IMR-90 (cell line): ENCODE results near the gene C5. TPM values are rescaled to one million over a fixed set of nuclear protein-coding genes. Genes with fewer than 3 reads are reported as not detected.

Experiments
- ATAC-seq: fragments of 200-7000 bp; cut with Tn5 transposase; 2 replicates; pipeline ENCODE4 v1.9.1; 2020; ENCODE audit warnings: low read depth, mild to moderate bottlenecking, moderate library complexity
- BruUV-seq: library from RNA; stranded (reverse); fragments of 400-500 nt; replicated peaks from 2 replicates; lab custom pipeline; 2021; lab: Mats Ljungman, UMichigan
- CTCF ChIA-PET: fragments of 300-600 bp; formaldehyde crosslinking; extraction: SDS; loops from one replicate; lab custom pipeline; 2021; ENCODE audit warnings: antibody characterized with exemption; lab: Yijun Ruan, JAX
- POLR2A ChIA-PET: fragments of 300-600 bp; sonication (Branson Sonifier 250); formaldehyde crosslinking; loops from one replicate; lab custom pipeline; 2022; ENCODE audit warnings: antibody characterized with exemption; ENCODE audit not compliant: unreplicated experiment; lab: Charles Lee
- DNase-seq: peaks from one replicate; pipeline ENCODE4 v3.0.0; 2013
- H2AFZ ChIP-seq: replicated peaks from 2 replicates; pipeline ENCODE3; 2013; ENCODE audit warnings: low read length, mild to moderate bottlenecking; ENCODE audit not compliant: poor library complexity
- H2AK5ac ChIP-seq: 2 replicates; pipeline ENCODE4 v1.6.1; 2013; ENCODE audit warnings: low read depth, low read length, inconsistent platforms
- H2AK9ac ChIP-seq: replicated peaks from 2 replicates; pipeline ENCODE3; 2013; ENCODE audit warnings: mild to moderate bottlenecking, low read depth, low read length, moderate library complexity; ENCODE audit not compliant: poor library complexity
- H2BK120ac ChIP-seq: 2 replicates; pipeline ENCODE4 v1.6.1; 2013; ENCODE audit warnings: low read depth, low read length, inconsistent platforms
- H2BK15ac ChIP-seq: 3 replicates; pipeline ENCODE4 v1.6.1; 2013; ENCODE audit warnings: low read depth, low read length, inconsistent platforms
- H2BK20ac ChIP-seq: 2 replicates; pipeline ENCODE4 v1.6.1; 2013; ENCODE audit warnings: low read depth, mild to moderate bottlenecking, inconsistent platforms, low read length, moderate library complexity
- H2BK5ac ChIP-seq: 2 replicates; pipeline ENCODE4 v1.6.1; 2013; ENCODE audit warnings: mild to moderate bottlenecking, low read depth, low read length, inconsistent platforms; ENCODE audit not compliant: poor library complexity, severe bottlenecking
- H3K14ac ChIP-seq: replicated peaks from 2 replicates; pipeline ENCODE4 v1.6.1; 2013; ENCODE audit warnings: low read depth, low read length, inconsistent platforms
- H3K18ac ChIP-seq: 2 replicates; pipeline ENCODE4 v1.6.1; 2013; ENCODE audit warnings: low read depth, low read length, control low read depth
- H3K23ac ChIP-seq: 2 replicates; pipeline ENCODE4 v1.6.1; 2013; ENCODE audit warnings: low read depth, low read length, inconsistent platforms
- H3K27ac ChIP-seq: 2 replicates; pipeline ENCODE4 v1.5.1; 2013; ENCODE audit warnings: mild to moderate bottlenecking, control low read depth, low read length; ENCODE audit not compliant: insufficient read depth
- H3K27me3 ChIP-seq: 2 replicates; pipeline ENCODE4 v1.6.1; 2013; ENCODE audit warnings: low read length; ENCODE audit not compliant: control insufficient read depth, insufficient read depth
- H3K36me3 ChIP-seq: 2 replicates; pipeline ENCODE4 v1.6.1; 2013; ENCODE audit warnings: low read length, mixed read lengths; ENCODE audit not compliant: control insufficient read depth, insufficient read depth
- H3K4ac ChIP-seq: 2 replicates; pipeline ENCODE4 v1.6.1; 2013; ENCODE audit warnings: low read depth, low read length, inconsistent platforms
- H3K4me1 ChIP-seq: 2 replicates; pipeline ENCODE4 v1.6.1; 2013; ENCODE audit warnings: low read length, mixed read lengths; ENCODE audit not compliant: control insufficient read depth, insufficient read depth
- H3K4me2 ChIP-seq: 2 replicates; pipeline ENCODE4 v1.6.1; 2013; ENCODE audit warnings: low read depth, mild to moderate bottlenecking, control low read depth, low read length, moderate library complexity
- H3K4me3 ChIP-seq: 2 replicates; pipeline ENCODE4 v1.5.1; 2013; ENCODE audit warnings: low read depth, mild to moderate bottlenecking, control low read depth, low read length, moderate library complexity; ENCODE audit not compliant: insufficient read depth
- H3K56ac ChIP-seq: 2 replicates; pipeline ENCODE4 v1.6.1; 2013; ENCODE audit warnings: low read length, inconsistent platforms; ENCODE audit not compliant: insufficient read depth; ENCODE audit errors: extremely low read depth
- H3K79me1 ChIP-seq, 2 experiments: 2 replicates each; pipeline ENCODE4 v1.6.1; 2013; ENCODE audit warnings: low read length in 2 of 2, inconsistent platforms in 1 of 2, low read depth in 1 of 2
- H3K9ac ChIP-seq: 2 replicates; pipeline ENCODE4 v1.6.1; 2013; ENCODE audit warnings: low read depth, low read length, control low read depth
- H3K9me1 ChIP-seq: 2 replicates; pipeline ENCODE4 v1.6.1; 2013; ENCODE audit warnings: low read length, inconsistent platforms; ENCODE audit not compliant: insufficient read depth
- H3K9me3 ChIP-seq: 2 replicates; pipeline ENCODE4 v1.6.1; 2013; ENCODE audit warnings: low read length; ENCODE audit not compliant: control insufficient read depth, insufficient read depth
- H4K20me1 ChIP-seq: 2 replicates; pipeline ENCODE4 v1.6.1; 2013; ENCODE audit warnings: low read length, inconsistent platforms; ENCODE audit not compliant: insufficient read depth
- H4K5ac ChIP-seq: 2 replicates; pipeline ENCODE4 v1.6.1; 2013; ENCODE audit warnings: mild to moderate bottlenecking, low read depth, low read length, control low read depth
- H4K8ac ChIP-seq, 2 experiments: 2 replicates each; pipeline ENCODE4 v1.6.1; 2013; ENCODE audit warnings: low read depth in 2 of 2, low read length in 2 of 2, control low read depth in 1 of 2, inconsistent platforms in 1 of 2
- H4K91ac ChIP-seq: 2 replicates; pipeline ENCODE4 v1.6.1; 2013; ENCODE audit warnings: low read depth, low read length, inconsistent platforms; ENCODE audit not compliant: insufficient read depth
- BHLHE40 ChIP-seq: fragments of 150-350 bp; IDR thresholded peaks from 2 replicates; pipeline ENCODE4 v1.6.1; 2016; ENCODE audit warnings: mild to moderate bottlenecking, low read depth, low read length
- CEBPB ChIP-seq: IDR thresholded peaks from 2 replicates; pipeline ENCODE4 v1.6.1; 2012; ENCODE audit warnings: low read depth, low read length, improper control_type of control experiment
- CHD1 ChIP-seq: IDR thresholded peaks from 2 replicates; pipeline ENCODE4 v1.6.1; 2012; ENCODE audit warnings: low read depth, low read length, improper control_type of control experiment
- FOS ChIP-seq: fragments of 150-350 bp; IDR thresholded peaks from 2 replicates; pipeline ENCODE4 v1.6.1; 2016; ENCODE audit warnings: low read depth, low read length
- MXI1 ChIP-seq: IDR thresholded peaks from 2 replicates; pipeline ENCODE4 v1.6.1; 2012; ENCODE audit warnings: low read depth, mild to moderate bottlenecking, low read length, moderate library complexity, borderline replicate concordance
- NFE2L2 ChIP-seq: fragments of 150-350 bp; IDR thresholded peaks from 2 replicates; pipeline ENCODE4 v1.6.1; 2016; ENCODE audit warnings: low read depth, mild to moderate bottlenecking, low read length
- RCOR1 ChIP-seq: IDR thresholded peaks from 2 replicates; pipeline ENCODE4 v1.6.1; 2012; ENCODE audit warnings: mild to moderate bottlenecking, low read length, improper control_type of control experiment; ENCODE audit not compliant: insufficient replicate concordance
- RFX5 ChIP-seq: IDR thresholded peaks from 2 replicates; pipeline ENCODE4 v1.8.0; 2012; ENCODE audit warnings: low read depth, mild to moderate bottlenecking, low read length, moderate library complexity
- SMC3 ChIP-seq: fragments of 150-350 bp; IDR thresholded peaks from 2 replicates; pipeline ENCODE4 v1.6.1; 2016; ENCODE audit warnings: low read depth, mild to moderate bottlenecking, antibody characterized with exemption, low read length, moderate library complexity
- dilution Hi-C: fragments of 300-500 bp; cut with HindIII; formaldehyde crosslinking; loops from one replicate; pipeline ENCODE4 v1.14.3; 2018; ENCODE audit warnings: low sequenced_read_pairs; ENCODE audit not compliant: unreplicated experiment
- in situ Hi-C: fragments of 300-500 bp; cut with MboI; formaldehyde crosslinking; loops from 3 replicates; pipeline ENCODE4 v1.14.3; 2019; ENCODE audit warnings: low sequenced_read_pairs, inconsistent platforms, mixed read lengths
- intact Hi-C: fragments of 100-400 bp; cut with micrococcal nuclease; formaldehyde crosslinking; loops from 2 replicates; pipeline ENCODE4 v1.10.0; 2022
- polyA plus RNA-seq, 3 experiments: library from polyadenylated mRNA; depleted of rRNA; stranded (reverse); fragments of >200 nt; gene quantifications; 2 replicates each; pipeline ENCODE4 v1.2.3, GENCODE V29; 2012; ENCODE audit warnings: low replicate concordance in 1 of 3
- total RNA-seq: library from RNA; depleted of rRNA; stranded (reverse); fragments of >200 nt; gene quantifications from 2 replicates; pipeline ENCODE4 v1.2.3, GENCODE V29; 2012
- TF ChIP-seq, protein P1 (sequence below): fragments of 150-350 bp; IDR thresholded peaks from 2 replicates; pipeline ENCODE4 v1.6.1; 2017; ENCODE audit warnings: mild to moderate bottlenecking, antibody characterized with exemption, low read length, low read depth
- TF ChIP-seq, protein P2 (sequence below): fragments of 150-350 bp; IDR thresholded peaks from 2 replicates; pipeline ENCODE4 v1.6.1; 2016; ENCODE audit warnings: low read depth, mild to moderate bottlenecking, low read length, moderate library complexity, borderline replicate concordance
- TF ChIP-seq, protein P3 (sequence below): conservative IDR thresholded peaks from 2 replicates; pipeline ENCODE4 v1.5.1; 2012; ENCODE audit warnings: mild to moderate bottlenecking, low read depth, low read length, improper control_type of control experiment

Gene C5
- total and polyA plus RNA-seq, 2 of the 4 experiments (the other 2 are of a cell fraction): 1.5 to 2.3 TPM

DNA sequence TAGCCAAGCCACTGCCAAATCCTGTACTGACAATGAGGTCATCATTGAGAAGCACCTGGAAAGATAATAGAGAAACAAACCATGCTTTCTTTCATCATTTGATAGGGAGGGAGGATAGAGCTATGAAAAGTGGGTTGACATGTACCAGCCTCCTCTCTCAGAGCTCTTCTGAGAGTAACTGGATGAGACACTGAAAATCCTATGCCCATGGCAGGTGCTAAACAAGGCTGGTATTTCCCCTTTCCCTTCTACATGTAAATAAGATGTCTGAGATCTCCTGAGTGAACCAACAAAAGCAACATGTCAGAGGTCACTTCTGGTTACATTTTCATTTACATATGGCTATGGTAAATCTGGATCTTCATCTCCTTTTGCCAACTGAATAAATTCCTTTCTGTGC is 78.1 kb downstream of the C5 start:
- in situ Hi-C loops (no loop called here), intact Hi-C loops (loop anchor here (5.0 kb wide), 1 partner anchor 215 kb away; no protein-coding TSS in a partner anchor), dilution Hi-C loops (no loop called here)

More for the DNA sequence above, 78.1 kb downstream of the C5 start:
- no peak overlapping the region for H2BK20ac ChIP-seq
- H3K14ac ChIP-seq: no peak overlapping the region
- peaks cover 5% of the 10 kb centered on the region for H3K4me1 ChIP-seq
- no peak overlapping the region for H4K5ac ChIP-seq
- DNase-seq: no peak
- H3K9me3 ChIP-seq: no peaks in the 10 kb centered on the region
- H4K8ac ChIP-seq: no peak overlapping the region
- no peak for ATAC-seq
- no peak overlapping the region for H3K9ac ChIP-seq
- TF ChIP-seq RCOR1 (no peak), NFE2L2 (no peak), SMC3 (no peak), RFX5 (no peak), CHD1 (no peak), CEBPB (no peak), BHLHE40 (no peak), FOS (no peak), MXI1 (no peak)
- TF ChIP-seq, protein P1, sequence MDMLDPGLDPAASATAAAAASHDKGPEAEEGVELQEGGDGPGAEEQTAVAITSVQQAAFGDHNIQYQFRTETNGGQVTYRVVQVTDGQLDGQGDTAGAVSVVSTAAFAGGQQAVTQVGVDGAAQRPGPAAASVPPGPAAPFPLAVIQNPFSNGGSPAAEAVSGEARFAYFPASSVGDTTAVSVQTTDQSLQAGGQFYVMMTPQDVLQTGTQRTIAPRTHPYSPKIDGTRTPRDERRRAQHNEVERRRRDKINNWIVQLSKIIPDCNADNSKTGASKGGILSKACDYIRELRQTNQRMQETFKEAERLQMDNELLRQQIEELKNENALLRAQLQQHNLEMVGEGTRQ: no peak
- TF ChIP-seq, protein P2, sequence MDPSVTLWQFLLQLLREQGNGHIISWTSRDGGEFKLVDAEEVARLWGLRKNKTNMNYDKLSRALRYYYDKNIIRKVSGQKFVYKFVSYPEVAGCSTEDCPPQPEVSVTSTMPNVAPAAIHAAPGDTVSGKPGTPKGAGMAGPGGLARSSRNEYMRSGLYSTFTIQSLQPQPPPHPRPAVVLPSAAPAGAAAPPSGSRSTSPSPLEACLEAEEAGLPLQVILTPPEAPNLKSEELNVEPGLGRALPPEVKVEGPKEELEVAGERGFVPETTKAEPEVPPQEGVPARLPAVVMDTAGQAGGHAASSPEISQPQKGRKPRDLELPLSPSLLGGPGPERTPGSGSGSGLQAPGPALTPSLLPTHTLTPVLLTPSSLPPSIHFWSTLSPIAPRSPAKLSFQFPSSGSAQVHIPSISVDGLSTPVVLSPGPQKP: no peak
- TF ChIP-seq, protein P3, sequence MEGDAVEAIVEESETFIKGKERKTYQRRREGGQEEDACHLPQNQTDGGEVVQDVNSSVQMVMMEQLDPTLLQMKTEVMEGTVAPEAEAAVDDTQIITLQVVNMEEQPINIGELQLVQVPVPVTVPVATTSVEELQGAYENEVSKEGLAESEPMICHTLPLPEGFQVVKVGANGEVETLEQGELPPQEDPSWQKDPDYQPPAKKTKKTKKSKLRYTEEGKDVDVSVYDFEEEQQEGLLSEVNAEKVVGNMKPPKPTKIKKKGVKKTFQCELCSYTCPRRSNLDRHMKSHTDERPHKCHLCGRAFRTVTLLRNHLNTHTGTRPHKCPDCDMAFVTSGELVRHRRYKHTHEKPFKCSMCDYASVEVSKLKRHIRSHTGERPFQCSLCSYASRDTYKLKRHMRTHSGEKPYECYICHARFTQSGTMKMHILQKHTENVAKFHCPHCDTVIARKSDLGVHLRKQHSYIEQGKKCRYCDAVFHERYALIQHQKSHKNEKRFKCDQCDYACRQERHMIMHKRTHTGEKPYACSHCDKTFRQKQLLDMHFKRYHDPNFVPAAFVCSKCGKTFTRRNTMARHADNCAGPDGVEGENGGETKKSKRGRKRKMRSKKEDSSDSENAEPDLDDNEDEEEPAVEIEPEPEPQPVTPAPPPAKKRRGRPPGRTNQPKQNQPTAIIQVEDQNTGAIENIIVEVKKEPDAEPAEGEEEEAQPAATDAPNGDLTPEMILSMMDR: no peak
- no peak overlapping the region for H2AK9ac ChIP-seq
- H2BK15ac ChIP-seq: no peak overlapping the region
- H3K4ac ChIP-seq: no peak overlapping the region
- H3K9me1 ChIP-seq: peaks cover 2% of the 10 kb centered on the region; the same call in 1 of the 2 replicates
- ChIA-PET CTCF (no interaction called here), POLR2A (no interaction called here)
- H2BK120ac ChIP-seq: no peak overlapping the region; the same call in 1 of the 2 replicates
- H4K91ac ChIP-seq: no peak overlapping the region; the same call in 1 of the 2 replicates
- H3K56ac ChIP-seq: no peak overlapping the region
- H3K27ac ChIP-seq: no peak overlapping the region
- H3K36me3 ChIP-seq: no peaks in the 10 kb centered on the region
- H3K27me3 ChIP-seq: no peaks in the 10 kb centered on the region
- no peak overlapping the region for H3K4me2 ChIP-seq
- no peak overlapping the region for H3K23ac ChIP-seq
- H3K4me3 ChIP-seq: no peak overlapping the region
- BruUV-seq: no TSS peak
- H3K79me1 ChIP-seq: no peaks in the 10 kb centered on the region
- H2AFZ ChIP-seq: no peak overlapping the region
- no peak overlapping the region for H2AK5ac ChIP-seq
- no peaks in the 10 kb centered on the region for H4K20me1 ChIP-seq
- no peak overlapping the region for H3K18ac ChIP-seq
- H2BK5ac ChIP-seq: no peak overlapping the region
